T-helper 17 cell (primary cell): ENCODE data around the gene SCN11A. TPM values are rescaled to one million over a fixed set of nuclear protein-coding genes. Genes with fewer than 3 reads are reported as not detected.
A peak's percentile ranks its signal among the peaks of the same experiment; 100 is the strongest.

Source experiments
- ATAC-seq: fragments of 150-1000 bp; cut with Tn5 transposase; 2 replicates; pipeline ENCODE4 v1.10.0; 2021; ENCODE audit warnings: mild to moderate bottlenecking, moderate library complexity
- DNase-seq, 3 donors: peaks; one replicate each; pipeline versions ENCODE4 v3.0.0 to v3.0.0-alpha.2; 2020 to 2021
- H3K9me3 ChIP-seq: one replicate; pipeline ENCODE4 v1.7.0; 2013; ENCODE audit warnings: low read length, mild to moderate bottlenecking; ENCODE audit not compliant: control insufficient read depth, poor library complexity, severe bottlenecking
- H3K27ac Mint-ChIP-seq: one replicate; pipeline ENCODE4 v1.8.0; 2022; ENCODE audit warnings: mild to moderate bottlenecking, moderate library complexity, mixed read lengths
- H3K27me3 Mint-ChIP-seq: one replicate; pipeline ENCODE4 v1.8.0; 2022; ENCODE audit warnings: mixed read lengths
- H3K36me3 Mint-ChIP-seq: one replicate; pipeline ENCODE4 v1.8.0; 2022; ENCODE audit warnings: low read depth, mixed read lengths
- H3K4me1 Mint-ChIP-seq: one replicate; pipeline ENCODE4 v1.8.0; 2022; ENCODE audit warnings: mild to moderate bottlenecking, mixed read lengths
- H3K4me3 Mint-ChIP-seq: one replicate; pipeline ENCODE4 v1.8.0; 2022; ENCODE audit warnings: mild to moderate bottlenecking, moderate library complexity, mixed read lengths
- total RNA-seq, 4 donors: library from RNA in 2 of 4; stranded (reverse) in 2 of 4; gene quantifications; one replicate each; pipeline ENCODE4 v1.2.3 and lab custom pipeline; 2022 to 2026

Gene SCN11A
- total RNA-seq, 2 donors from 2014 or later = 0.05 TPM; not detected in 1

- Mint-ChIP-seq H3K27ac (peak overlapping the region; percentile 72), H3K4me1 (peaks cover 48% of the 10 kb centered on the region), H3K4me3 (no peak overlapping the region), H3K36me3 (peaks cover 6% of the 10 kb centered on the region), H3K27me3 (no peaks in the 10 kb centered on the region)
- ATAC-seq = no peak
- no peak for DNase-seq
- no peaks in the 10 kb centered on the region for H3K9me3 ChIP-seq
Observed at GRCh38 chr3:39056151-39056550, 4.4 kb upstream of the SCN11A start.

DNA sequence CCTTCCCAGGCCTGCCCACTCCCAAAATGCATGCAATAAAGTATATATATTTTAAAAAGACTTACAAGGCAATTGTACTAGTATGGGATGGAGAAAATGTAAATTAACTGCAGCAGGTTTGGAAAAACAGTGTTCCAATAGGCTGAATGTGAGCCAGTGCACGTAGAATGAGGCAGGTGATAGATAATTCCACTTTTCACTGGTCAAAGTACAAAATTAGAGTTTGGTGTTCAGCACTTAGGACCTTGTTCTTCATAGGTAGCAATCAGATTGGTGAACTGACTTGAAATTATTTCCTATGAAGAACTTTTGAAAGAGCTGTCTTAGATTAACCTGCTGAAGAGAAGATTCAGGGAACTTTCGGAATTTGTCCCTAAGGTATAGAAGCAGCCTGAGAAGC is 2.0 kb upstream of the SCN11A start:
- DNase-seq = no peak
- peak overlapping the region; percentile 31 for H3K4me3 Mint-ChIP-seq
- H3K9me3 ChIP-seq = no peaks in the 10 kb centered on the region
- H3K4me1 Mint-ChIP-seq = peaks cover 48% of the 10 kb centered on the region
- H3K27ac Mint-ChIP-seq = no peak overlapping the region
- no peak for ATAC-seq
- peaks cover 6% of the 10 kb centered on the region for H3K36me3 Mint-ChIP-seq
- H3K27me3 Mint-ChIP-seq = no peaks in the 10 kb centered on the region

DNA sequence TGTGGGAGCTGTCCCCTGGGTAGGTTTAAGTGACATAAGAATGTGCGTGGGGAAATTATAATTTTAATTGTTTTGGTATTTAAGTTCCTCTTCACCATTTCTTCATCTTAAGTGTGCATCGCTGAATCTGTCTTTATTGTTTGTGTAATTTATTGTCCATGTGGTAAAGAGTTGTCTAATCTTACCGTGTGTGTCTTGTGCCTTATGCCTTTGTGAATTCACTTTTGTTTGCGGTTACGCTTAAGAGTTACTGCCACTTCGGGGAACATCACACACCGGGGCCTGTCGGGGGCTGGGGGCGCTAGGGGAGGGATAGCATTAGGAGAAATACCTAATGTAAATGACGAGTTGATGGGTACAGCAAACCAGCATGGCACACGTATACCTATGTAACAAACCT is 839 bp upstream of the SCN11A start:
- H3K9me3 ChIP-seq = no peaks in the 10 kb centered on the region
- Mint-ChIP-seq H3K27me3 (no peaks in the 10 kb centered on the region), H3K4me1 (peaks cover 48% of the 10 kb centered on the region), H3K4me3 (peak overlapping the region; percentile 95), H3K27ac (peak overlapping the region; percentile 99), H3K36me3 (peaks cover 6% of the 10 kb centered on the region)
- DNase-seq (no peak), ATAC-seq (no peak)

GRCh38 chr3:39050029-39050428 is 1.7 kb downstream of the SCN11A start:
- DNase-seq = no peak
- peak overlapping the region; percentile 99 for H3K27ac Mint-ChIP-seq
- no peak for ATAC-seq
- H3K4me3 Mint-ChIP-seq = no peak overlapping the region
- no peaks in the 10 kb centered on the region for H3K27me3 Mint-ChIP-seq
- peaks cover 6% of the 10 kb centered on the region for H3K36me3 Mint-ChIP-seq
- no peaks in the 10 kb centered on the region for H3K9me3 ChIP-seq
- H3K4me1 Mint-ChIP-seq = peaks cover 39% of the 10 kb centered on the region

DNA sequence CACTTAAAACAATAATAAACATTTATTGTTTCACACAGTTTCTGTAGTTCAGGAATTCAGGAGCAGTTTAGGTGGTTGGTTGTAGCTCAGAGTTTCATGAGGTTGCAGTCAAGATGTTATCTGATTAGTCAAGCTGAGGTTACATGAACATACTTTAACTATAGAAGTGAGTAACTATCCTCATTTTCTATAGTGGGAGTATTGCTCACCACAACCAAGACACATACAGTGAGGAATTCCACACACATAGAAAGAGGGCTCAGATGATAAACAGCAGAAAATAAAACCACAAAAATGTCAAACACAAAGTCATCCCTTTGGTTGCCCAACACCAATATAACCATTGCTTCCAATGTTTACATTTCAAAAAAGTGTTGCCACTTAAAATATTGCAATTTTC is 13.6 kb downstream of the SCN11A start:
- no peak overlapping the region for H3K27ac Mint-ChIP-seq
- DNase-seq (no peak), ATAC-seq (no peak)
- H3K4me1 Mint-ChIP-seq = no peaks in the 10 kb centered on the region
- H3K4me3 Mint-ChIP-seq = no peak overlapping the region
- peaks cover 18% of the 10 kb centered on the region for H3K27me3 Mint-ChIP-seq
- peaks cover 3% of the 10 kb centered on the region for H3K36me3 Mint-ChIP-seq
- peaks cover 3% of the 10 kb centered on the region for H3K9me3 ChIP-seq

- H3K36me3 Mint-ChIP-seq = peaks cover 5% of the 10 kb centered on the region
- no peaks in the 10 kb centered on the region for H3K9me3 ChIP-seq
- ATAC-seq (no peak), DNase-seq (no peak)
- H3K27ac Mint-ChIP-seq = no peak overlapping the region
- H3K4me3 Mint-ChIP-seq = no peak overlapping the region
- H3K4me1 Mint-ChIP-seq = no peaks in the 10 kb centered on the region
- H3K27me3 Mint-ChIP-seq = peaks cover 40% of the 10 kb centered on the region
Observed at GRCh38 chr3:39029556-39029955, 22.2 kb downstream of the SCN11A start.

DNA sequence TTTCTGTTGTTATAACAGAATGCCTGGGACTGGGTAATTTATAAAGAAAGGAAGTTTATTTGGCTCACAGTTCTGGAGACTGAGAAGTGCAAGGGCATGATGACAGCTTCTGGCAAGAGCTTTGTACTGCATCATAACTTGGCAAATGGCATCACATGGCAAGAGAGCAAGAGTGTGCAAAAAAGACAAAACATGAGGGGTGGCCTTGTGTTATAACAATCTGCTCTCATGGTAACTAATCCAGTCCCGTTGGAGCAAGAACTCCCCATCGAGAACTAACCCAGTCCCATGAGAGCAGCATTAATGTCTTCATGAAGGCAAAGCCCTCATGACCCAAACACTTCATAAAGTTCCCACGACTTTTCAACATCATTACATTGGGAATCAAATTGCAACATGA is 23.2 kb downstream of the SCN11A start:
- no peaks in the 10 kb centered on the region for H3K9me3 ChIP-seq
- no peak overlapping the region for H3K4me3 Mint-ChIP-seq
- ATAC-seq (no peak), DNase-seq (no peak)
- H3K27ac Mint-ChIP-seq = no peak overlapping the region
- H3K4me1 Mint-ChIP-seq = no peaks in the 10 kb centered on the region
- peaks cover 2% of the 10 kb centered on the region for H3K36me3 Mint-ChIP-seq
- peaks cover 45% of the 10 kb centered on the region for H3K27me3 Mint-ChIP-seq

DNA sequence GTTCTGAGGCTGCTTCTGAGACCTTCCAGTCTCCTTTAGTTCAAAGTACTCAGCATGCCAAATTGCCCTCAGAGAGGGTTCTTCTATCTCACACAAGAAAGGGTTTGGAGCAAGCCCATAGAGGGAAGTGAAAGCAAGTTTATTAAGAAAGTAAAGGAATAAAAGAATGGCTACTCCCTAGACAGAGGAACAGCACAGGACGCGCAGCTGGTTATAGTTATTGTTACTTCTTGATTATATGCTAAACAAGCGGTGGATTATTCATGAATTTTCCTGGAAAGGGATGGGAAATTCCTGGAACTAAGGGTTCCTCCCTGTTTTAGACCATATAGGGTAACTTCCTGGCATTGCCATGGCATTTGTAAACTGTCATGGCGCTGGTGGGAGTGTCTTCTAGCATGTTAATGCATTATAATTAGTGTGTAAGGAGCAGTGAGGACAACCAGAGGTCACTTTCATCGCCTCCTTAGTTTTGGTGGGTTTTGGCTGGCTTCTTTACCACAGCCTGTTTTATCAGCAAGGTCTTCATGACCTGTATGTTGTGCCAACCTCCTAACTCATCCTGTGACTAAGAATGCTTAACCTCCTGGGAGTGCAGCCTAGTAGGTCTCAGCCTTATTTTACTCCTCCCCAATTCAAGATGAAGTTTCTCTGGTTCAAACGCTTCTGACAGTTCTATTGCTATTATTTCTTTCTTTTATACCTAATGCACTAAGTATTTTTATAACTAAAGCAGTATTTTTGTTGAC is 26.3 kb downstream of the SCN11A start:
- H3K4me1 Mint-ChIP-seq = no peaks in the 10 kb centered on the region
- peaks cover 4% of the 10 kb centered on the region for H3K36me3 Mint-ChIP-seq
- H3K4me3 Mint-ChIP-seq = no peak overlapping the region
- ATAC-seq = no peak
- H3K9me3 ChIP-seq = no peaks in the 10 kb centered on the region
- H3K27me3 Mint-ChIP-seq = peaks cover 48% of the 10 kb centered on the region
- no peak overlapping the region for H3K27ac Mint-ChIP-seq
- DNase-seq = no peak

DNA sequence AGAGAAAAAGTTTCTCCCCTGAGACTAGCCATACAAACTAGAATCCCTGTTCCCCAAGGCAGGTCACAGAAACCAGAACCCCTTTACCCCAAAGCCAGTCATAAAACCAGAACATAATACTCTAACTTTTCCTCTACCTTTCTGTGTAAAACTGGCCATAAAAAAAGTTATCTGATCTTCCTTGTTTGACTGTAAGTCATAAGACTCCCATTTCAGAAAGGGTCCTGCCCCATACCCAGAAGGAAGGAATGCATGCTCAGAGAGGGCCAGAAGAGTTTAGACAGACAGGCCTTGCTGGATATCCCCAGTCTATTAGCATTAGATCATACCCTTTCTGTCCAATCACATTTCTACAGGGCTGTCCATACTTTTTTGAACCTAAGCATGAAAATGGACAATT is 27.2 kb downstream of the SCN11A start:
- no peak for DNase-seq
- H3K27ac Mint-ChIP-seq = no peak overlapping the region
- no peak overlapping the region for H3K4me3 Mint-ChIP-seq
- H3K27me3 Mint-ChIP-seq = peaks cover 48% of the 10 kb centered on the region
- H3K36me3 Mint-ChIP-seq = peaks cover 4% of the 10 kb centered on the region
- ATAC-seq = no peak
- H3K9me3 ChIP-seq = no peaks in the 10 kb centered on the region
- no peaks in the 10 kb centered on the region for H3K4me1 Mint-ChIP-seq

- H3K4me1 Mint-ChIP-seq = no peaks in the 10 kb centered on the region
- H3K9me3 ChIP-seq = no peaks in the 10 kb centered on the region
- no peak overlapping the region for H3K4me3 Mint-ChIP-seq
- peaks cover 49% of the 10 kb centered on the region for H3K27me3 Mint-ChIP-seq
- no peak overlapping the region for H3K27ac Mint-ChIP-seq
- ATAC-seq (no peak), DNase-seq (no peak)
- peaks cover 7% of the 10 kb centered on the region for H3K36me3 Mint-ChIP-seq
Observed at GRCh38 chr3:39022286-39022630, 29.5 kb downstream of the SCN11A start.

DNA sequence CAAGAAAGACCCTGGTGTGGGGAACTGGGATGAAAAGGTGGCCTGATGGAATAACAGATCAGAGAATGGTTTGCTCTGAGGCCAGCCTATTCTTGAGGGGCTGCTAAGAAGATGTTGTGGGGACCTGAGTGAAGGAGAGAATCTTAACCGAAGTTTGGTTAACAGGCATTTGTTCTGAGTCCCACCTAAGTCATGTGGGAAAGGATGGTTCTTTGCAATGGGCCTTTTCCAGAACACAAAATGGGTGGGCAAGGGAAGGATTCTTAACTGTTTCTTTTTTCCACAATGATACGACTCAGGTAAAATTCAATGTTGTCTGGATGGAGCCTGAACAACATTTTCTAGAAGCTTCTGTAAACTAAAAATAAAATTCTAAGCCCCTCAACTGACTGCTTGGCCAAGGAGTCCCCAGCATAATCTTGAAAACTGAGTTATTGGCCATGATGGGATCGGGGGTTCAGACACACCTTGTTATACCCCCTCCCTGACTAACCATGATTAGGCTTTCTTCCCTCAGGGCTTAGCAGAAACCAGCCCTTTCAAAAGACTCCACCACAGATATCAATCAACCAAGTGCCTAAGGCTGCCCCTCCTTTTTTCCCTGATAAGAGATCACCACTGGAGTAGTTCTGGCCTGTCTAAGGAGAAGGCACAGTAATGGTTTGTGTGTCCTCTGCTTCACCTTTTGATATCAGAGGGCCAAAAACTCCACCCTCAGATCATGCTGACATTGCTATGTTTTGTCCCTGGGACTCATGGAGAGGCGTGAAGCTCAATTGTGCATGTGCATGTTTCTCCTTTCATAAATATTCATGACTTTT is 30.1 kb downstream of the SCN11A start:
- Mint-ChIP-seq H3K27ac (no peak overlapping the region), H3K4me3 (no peak overlapping the region), H3K36me3 (peaks cover 7% of the 10 kb centered on the region), H3K27me3 (peaks cover 50% of the 10 kb centered on the region), H3K4me1 (no peaks in the 10 kb centered on the region)
- H3K9me3 ChIP-seq = no peaks in the 10 kb centered on the region
- DNase-seq (no peak), ATAC-seq (no peak)

DNA sequence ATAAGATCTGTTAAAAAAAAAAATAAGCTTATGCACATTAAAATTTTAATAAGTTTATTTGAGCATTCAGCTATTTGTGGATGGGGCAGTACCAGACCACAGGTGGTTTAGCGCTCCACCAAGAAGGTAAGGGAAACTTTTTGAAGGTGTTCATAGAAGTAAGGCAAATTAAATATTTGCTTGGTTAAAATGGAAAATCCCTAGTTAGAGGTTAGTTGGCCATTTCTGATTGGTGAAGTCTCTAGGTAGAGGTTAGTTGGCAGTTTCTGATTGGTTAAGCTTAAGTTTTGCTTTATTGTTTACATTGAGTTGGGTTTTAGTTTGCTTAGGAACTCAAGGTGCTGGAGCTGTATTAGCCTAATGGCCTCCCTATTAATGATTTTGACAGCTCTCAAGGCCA is 30.7 kb downstream of the SCN11A start:
- no peak overlapping the region for H3K27ac Mint-ChIP-seq
- no peaks in the 10 kb centered on the region for H3K4me1 Mint-ChIP-seq
- peaks cover 5% of the 10 kb centered on the region for H3K36me3 Mint-ChIP-seq
- DNase-seq = no peak
- peaks cover 46% of the 10 kb centered on the region for H3K27me3 Mint-ChIP-seq
- H3K4me3 Mint-ChIP-seq = no peak overlapping the region
- no peaks in the 10 kb centered on the region for H3K9me3 ChIP-seq
- ATAC-seq = peak; percentile 50

GRCh38 chr3:39019299-39019698 is 32.4 kb downstream of the SCN11A start:
- peaks cover 51% of the 10 kb centered on the region for H3K27me3 Mint-ChIP-seq
- H3K4me1 Mint-ChIP-seq = no peaks in the 10 kb centered on the region
- no peak overlapping the region for H3K27ac Mint-ChIP-seq
- H3K4me3 Mint-ChIP-seq = no peak overlapping the region
- no peaks in the 10 kb centered on the region for H3K9me3 ChIP-seq
- ATAC-seq = no peak
- H3K36me3 Mint-ChIP-seq = peaks cover 5% of the 10 kb centered on the region
- no peak for DNase-seq

GRCh38 chr3:39015418-39015817 is 36.3 kb downstream of the SCN11A start:
- H3K9me3 ChIP-seq = no peaks in the 10 kb centered on the region
- H3K27ac Mint-ChIP-seq = no peak overlapping the region
- no peaks in the 10 kb centered on the region for H3K4me1 Mint-ChIP-seq
- H3K27me3 Mint-ChIP-seq = peaks cover 63% of the 10 kb centered on the region
- H3K4me3 Mint-ChIP-seq = no peak overlapping the region
- ATAC-seq (no peak), DNase-seq (no peak)
- H3K36me3 Mint-ChIP-seq = peaks cover 3% of the 10 kb centered on the region
